ENCODE measurements around the gene RPL14. TPM values are rescaled to one million over a fixed set of nuclear protein-coding genes. Genes with fewer than 3 reads are reported as not detected.

Gene RPL14
- total and polyA plus RNA-seq, 4 donors, result 82.6 to 383 (median 185) TPM

Small RNAs within 50 kb of the gene (small RNA-seq; reads per million reads assigned to genes)
- gene RNU5B-2P, result 2.6 reads per million, percentile 89 among the genes with 10 or more reads in this experiment

Other genes starting within 250 kb of the RPL14 start
- 10 to 100 TPM; 10.9 to 22.2 TPM for gene EIF1B, start 147.6 kb upstream of the RPL14 start, total RNA-seq
- 10 to 100 TPM; 33.4 to 33.8 TPM for gene EIF1B, start 147.6 kb upstream of the RPL14 start, polyA plus RNA-seq
- gene ENTPD3, start 70.2 kb upstream of the RPL14 start, total RNA-seq, result under 1 TPM in 1 of 2 donors, not detected in 1; 0.08 TPM
- not detected for gene ENTPD3, start 70.2 kb upstream of the RPL14 start, polyA plus RNA-seq
- 1 to 10 TPM; 4.9 to 5.9 TPM for gene ZNF619, start 19.8 kb downstream of the RPL14 start, total RNA-seq
- 1 to 10 TPM; 1.3 to 1.7 TPM for gene ZNF619, start 19.8 kb downstream of the RPL14 start, polyA plus RNA-seq
- gene ZNF620, start 48.7 kb downstream of the RPL14 start, total RNA-seq, result 1 to 10 TPM; 2.4 to 7.1 TPM
- 1 to 10 TPM in 1 of 2 donors, under 1 TPM in 1; 0.95 to 1.0 TPM for gene ZNF620, start 48.7 kb downstream of the RPL14 start, polyA plus RNA-seq
- 10 to 100 TPM; 10.1 to 11.5 TPM for gene ZNF621, start 67.6 kb downstream of the RPL14 start, total RNA-seq
- 1 to 10 TPM; 3.3 to 4.0 TPM for gene ZNF621, start 67.6 kb downstream of the RPL14 start, polyA plus RNA-seq